Embryonic facial prominence (tissue), 1 donor: ENCODE data around the gene TTLL7.
"Not testable (repeated sequence)": the region's sequence is repeated elsewhere in the genome, so short reads cannot be mapped to it uniquely, and the experiment has no call there.

Experiments used
- DNase-seq: peaks from one replicate; pipeline ENCODE4 v3.0.0-alpha.2; 2016; ENCODE audit errors: extremely low spot score

The TTLL7 gene

GRCh38 chr1:83929184-83929583, 69.7 kb downstream of the TTLL7 start:
- no peak for DNase-seq

- no peak for DNase-seq
Measured at GRCh38 chr1:83928396-83928795, 70.5 kb downstream of the TTLL7 start.

- no peak for DNase-seq
Measured at GRCh38 chr1:83927701-83928100, 71.2 kb downstream of the TTLL7 start.

- DNase-seq, result no peak
Measured at GRCh38 chr1:83927061-83927460, 71.9 kb downstream of the TTLL7 start.

- DNase-seq, result no peak
Measured at GRCh38 chr1:83923553-83923952, 75.4 kb downstream of the TTLL7 start.

GRCh38 chr1:83922431-83922830, 76.5 kb downstream of the TTLL7 start:
- DNase-seq, result no peak

- DNase-seq, result no peak
Measured at GRCh38 chr1:83920320-83920719, 78.6 kb downstream of the TTLL7 start.

GRCh38 chr1:83919872-83920271, 79.1 kb downstream of the TTLL7 start:
- no peak for DNase-seq

- DNase-seq, result no peak
Measured at GRCh38 chr1:83918688-83919285, 80.1 kb downstream of the TTLL7 start.

- DNase-seq, result no peak
Measured at GRCh38 chr1:83917959-83918358, 81.0 kb downstream of the TTLL7 start.

GRCh38 chr1:83916094-83916493, 82.8 kb downstream of the TTLL7 start:
- DNase-seq, result not testable (repeated sequence)

- no peak for DNase-seq
Measured at GRCh38 chr1:83912876-83913275, 86.1 kb downstream of the TTLL7 start.

GRCh38 chr1:83910461-83910860, 88.5 kb downstream of the TTLL7 start:
- no peak for DNase-seq

GRCh38 chr1:83909687-83910086, 89.2 kb downstream of the TTLL7 start:
- DNase-seq, result no peak

GRCh38 chr1:83905315-83905907, 93.5 kb downstream of the TTLL7 start:
- no peak for DNase-seq

GRCh38 chr1:83901547-83902155, 97.3 kb downstream of the TTLL7 start:
- no peak for DNase-seq

- DNase-seq, result no peak
Measured at GRCh38 chr1:83900524-83900923, 98.4 kb downstream of the TTLL7 start.

GRCh38 chr1:83897516-83897915, 101.4 kb downstream of the TTLL7 start:
- no peak for DNase-seq

GRCh38 chr1:83896299-83896698, 102.6 kb downstream of the TTLL7 start:
- no peak for DNase-seq

GRCh38 chr1:83889707-83890106, 109.2 kb downstream of the TTLL7 start:
- no peak for DNase-seq

GRCh38 chr1:83887483-83887882, 111.4 kb downstream of the TTLL7 start:
- DNase-seq, result no peak

GRCh38 chr1:83883979-83884378, 115.0 kb downstream of the TTLL7 start:
- no peak for DNase-seq

GRCh38 chr1:83882906-83883305, 116.0 kb downstream of the TTLL7 start:
- no peak for DNase-seq

GRCh38 chr1:83872515-83872914, 126.4 kb downstream of the TTLL7 start:
- no peak for DNase-seq
